22Rv1 (cell line): ENCODE measurements around the gene GSTA5.

Experiments used
- CTCF ChIP-seq: fragments of 450-650 bp; IDR thresholded peaks from 2 replicates; pipeline ENCODE4 v1.5.1; 2017; ENCODE audit warnings: mild to moderate bottlenecking
- ZFX ChIP-seq: fragments of 450-650 bp; IDR thresholded peaks from 2 replicates; pipeline ENCODE4 v1.6.1; 2017; ENCODE audit warnings: antibody characterized with exemption, borderline replicate concordance

DNA sequence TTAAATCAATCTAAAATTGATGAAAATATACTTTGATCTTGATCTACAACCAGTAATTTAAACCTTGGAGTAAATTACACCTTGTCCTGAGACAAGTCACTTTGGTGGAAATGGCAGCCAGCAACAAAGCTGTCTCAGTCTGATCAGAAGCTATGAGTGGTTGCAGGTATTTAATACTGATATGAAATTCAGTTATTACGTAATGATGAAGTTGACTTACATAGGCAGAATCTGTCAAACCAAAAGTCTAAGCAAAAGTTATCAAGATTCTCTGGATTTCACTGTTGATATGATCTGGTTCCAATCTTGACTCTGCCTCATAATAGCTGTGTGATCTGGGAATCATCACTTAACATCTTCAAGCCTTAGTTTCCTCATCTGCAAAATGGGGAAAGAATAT lies 27.6 kb upstream of the GSTA5 start:
- no peak for TF ChIP-seq CTCF
- no peak for TF ChIP-seq ZFX
